HFFc6 (cell line): ENCODE results near the gene ACSL1. TPM values are rescaled to one million over a fixed set of nuclear protein-coding genes. Genes with fewer than 3 reads are reported as not detected.

ENCODE experiments used
- DNase-seq: peaks from one replicate; pipeline ENCODE4 v3.0.0-alpha.2; 2018
- H3K27ac Mint-ChIP-seq: 2 replicates; pipeline ENCODE4 v1.8.0; 2020; ENCODE audit warnings: mild to moderate bottlenecking, mixed read lengths
- H3K27me3 Mint-ChIP-seq: 2 replicates; pipeline ENCODE4 v1.8.0; 2021; ENCODE audit warnings: mild to moderate bottlenecking, moderate library complexity, mixed read lengths; ENCODE audit not compliant: insufficient read depth
- H3K36me3 Mint-ChIP-seq: 2 replicates; pipeline ENCODE4 v1.8.0; 2021; ENCODE audit warnings: low read depth, mixed read lengths
- H3K4me1 Mint-ChIP-seq: 2 replicates; pipeline ENCODE4 v1.8.0; 2020; ENCODE audit warnings: low read depth, mixed read lengths
- H3K4me3 Mint-ChIP-seq: 2 replicates; pipeline ENCODE4 v1.8.0; 2020; ENCODE audit warnings: mild to moderate bottlenecking, moderate library complexity, mixed read lengths
- H3K9me3 Mint-ChIP-seq: 2 replicates; pipeline ENCODE4 v1.8.0; 2020; ENCODE audit warnings: mild to moderate bottlenecking, mixed read lengths
- total RNA-seq, 6 experiments: library from RNA; stranded (reverse); fragmentation: NEBNext Ultra II Directional; extraction: Animal tissue kit (Norgen Biotek cat#: 25700); gene quantifications; 2 replicates in 1 of 6; 3 replicates in 5 of 6; pipeline ENCODE4 v1.2.3, GENCODE V29; 2021
- TF ChIP-seq, protein P1 (sequence below): fragments of 200-600 bp; sonication (generic); IDR thresholded peaks from 2 replicates; pipeline ENCODE4 v1.5.0; 2021; ENCODE audit warnings: antibody characterized with exemption, mild to moderate bottlenecking

The ACSL1 gene
- total RNA-seq, 6 experiments from 2014 or later: 21.7 to 24.0 (median 22.9) TPM

DNA sequence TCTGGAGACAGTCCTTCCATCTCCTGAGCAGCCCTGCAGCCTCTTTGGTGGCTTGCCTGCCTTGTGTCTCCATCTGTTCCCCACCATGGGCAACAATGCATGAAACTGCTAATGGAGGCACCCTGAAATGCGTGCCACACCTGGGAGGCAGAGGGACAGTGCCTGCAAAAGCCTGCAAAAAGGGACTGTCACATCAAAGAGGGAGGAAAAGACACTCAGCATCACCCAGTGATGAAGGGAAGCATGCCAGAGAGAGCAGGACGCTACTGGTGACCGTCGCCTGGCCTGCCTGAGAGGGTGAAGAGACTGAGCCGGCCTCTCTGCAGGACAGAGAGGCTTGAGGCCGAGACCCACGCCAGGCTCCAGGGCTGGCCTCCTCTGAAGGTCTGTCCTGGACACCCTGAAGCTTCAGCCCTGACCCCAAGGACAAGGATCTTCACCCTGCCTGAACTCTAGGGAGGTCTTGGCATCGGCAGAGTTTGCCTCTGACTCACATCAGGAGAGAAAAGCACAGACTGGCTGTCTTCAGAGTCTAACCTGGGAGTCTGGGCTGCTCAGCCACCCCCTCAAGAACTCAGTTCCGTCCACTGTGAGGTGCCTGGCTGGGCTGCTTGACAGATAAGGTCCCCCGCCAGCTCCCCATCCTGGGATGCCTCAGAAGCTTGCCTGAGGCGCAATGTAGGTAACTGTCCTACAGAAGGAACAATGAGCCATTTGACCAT lies 8.1 kb downstream of the ACSL1 start:
- H3K9me3 Mint-ChIP-seq: no peaks in the 10 kb centered on the region
- H3K36me3 Mint-ChIP-seq: no peaks in the 10 kb centered on the region
- no peak for DNase-seq
- H3K27me3 Mint-ChIP-seq: no peaks in the 10 kb centered on the region
- no peak overlapping the region for H3K27ac Mint-ChIP-seq
- TF ChIP-seq, protein P1, sequence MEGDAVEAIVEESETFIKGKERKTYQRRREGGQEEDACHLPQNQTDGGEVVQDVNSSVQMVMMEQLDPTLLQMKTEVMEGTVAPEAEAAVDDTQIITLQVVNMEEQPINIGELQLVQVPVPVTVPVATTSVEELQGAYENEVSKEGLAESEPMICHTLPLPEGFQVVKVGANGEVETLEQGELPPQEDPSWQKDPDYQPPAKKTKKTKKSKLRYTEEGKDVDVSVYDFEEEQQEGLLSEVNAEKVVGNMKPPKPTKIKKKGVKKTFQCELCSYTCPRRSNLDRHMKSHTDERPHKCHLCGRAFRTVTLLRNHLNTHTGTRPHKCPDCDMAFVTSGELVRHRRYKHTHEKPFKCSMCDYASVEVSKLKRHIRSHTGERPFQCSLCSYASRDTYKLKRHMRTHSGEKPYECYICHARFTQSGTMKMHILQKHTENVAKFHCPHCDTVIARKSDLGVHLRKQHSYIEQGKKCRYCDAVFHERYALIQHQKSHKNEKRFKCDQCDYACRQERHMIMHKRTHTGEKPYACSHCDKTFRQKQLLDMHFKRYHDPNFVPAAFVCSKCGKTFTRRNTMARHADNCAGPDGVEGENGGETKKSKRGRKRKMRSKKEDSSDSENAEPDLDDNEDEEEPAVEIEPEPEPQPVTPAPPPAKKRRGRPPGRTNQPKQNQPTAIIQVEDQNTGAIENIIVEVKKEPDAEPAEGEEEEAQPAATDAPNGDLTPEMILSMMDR: no peak
- H3K4me1 Mint-ChIP-seq: peaks cover 26% of the 10 kb centered on the region
- H3K4me3 Mint-ChIP-seq: no peak overlapping the region

DNA sequence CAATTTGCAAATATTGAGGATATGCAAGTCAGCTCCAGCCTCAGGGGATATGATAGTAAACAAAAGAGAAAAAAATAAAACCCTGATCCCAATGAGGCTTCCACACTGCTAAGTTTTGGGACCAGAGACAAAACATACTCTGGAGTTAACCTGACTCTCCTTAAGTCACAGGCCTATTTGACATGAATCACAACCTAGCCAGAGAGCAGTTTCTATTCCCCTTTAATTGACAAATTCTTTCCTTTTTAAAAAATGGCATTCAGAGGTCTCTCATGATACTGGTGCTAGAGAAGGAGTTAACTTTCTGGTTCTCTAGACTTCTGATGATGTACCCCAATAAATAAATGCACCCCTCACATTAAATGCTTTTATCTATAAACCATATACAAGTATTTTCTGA lies 8.8 kb downstream of the ACSL1 start:
- no peaks in the 10 kb centered on the region for H3K36me3 Mint-ChIP-seq
- H3K27ac Mint-ChIP-seq: no peak overlapping the region
- no peaks in the 10 kb centered on the region for H3K9me3 Mint-ChIP-seq
- no peak for DNase-seq
- no peak overlapping the region for H3K4me3 Mint-ChIP-seq
- no peaks in the 10 kb centered on the region for H3K27me3 Mint-ChIP-seq
- TF ChIP-seq, protein P1: no peak
- H3K4me1 Mint-ChIP-seq: peaks cover 33% of the 10 kb centered on the region

DNA sequence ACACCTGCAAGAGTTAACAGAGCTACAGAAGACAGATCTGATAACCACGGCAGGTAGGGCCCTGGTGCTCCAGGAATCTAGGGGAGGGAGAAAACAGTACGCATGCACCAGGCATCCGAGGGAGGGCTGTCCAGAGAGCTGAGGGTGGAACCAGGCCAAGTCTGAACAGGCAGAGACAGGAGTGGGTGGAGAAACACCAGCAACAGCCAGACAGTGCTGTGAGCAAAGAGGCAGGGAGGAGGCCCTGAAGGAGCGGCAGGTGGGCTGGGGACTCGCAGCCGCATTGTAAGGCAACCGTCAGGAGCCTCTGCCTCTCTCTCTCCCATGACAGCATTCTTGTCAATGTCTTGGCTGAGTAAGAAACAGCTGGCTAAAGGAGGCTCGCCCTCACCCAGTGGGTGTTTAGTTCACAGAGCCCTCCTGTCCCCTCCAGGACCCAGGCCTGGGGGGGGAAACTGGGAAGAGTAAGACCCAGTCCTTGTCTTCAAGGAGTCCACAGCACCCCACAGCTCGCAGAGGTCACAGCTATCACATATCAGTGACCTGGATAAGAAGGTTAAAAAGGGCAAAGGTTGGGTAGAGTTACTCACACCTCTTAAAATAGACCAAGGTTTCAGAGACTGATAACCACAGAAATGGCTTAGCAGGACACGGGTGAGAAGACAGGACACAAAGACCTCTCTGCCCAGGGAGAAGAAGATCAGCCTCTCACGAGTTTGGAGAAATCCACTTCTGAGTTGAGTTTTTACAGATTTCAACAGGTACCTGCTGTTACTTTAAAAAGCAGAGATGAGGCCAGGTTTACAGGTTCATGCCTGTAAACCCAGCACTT lies 10.5 kb downstream of the ACSL1 start:
- Mint-ChIP-seq H3K27ac (no peak overlapping the region; the same call in 1 of the 2 replicates), H3K4me3 (no peak overlapping the region), H3K9me3 (no peaks in the 10 kb centered on the region), H3K27me3 (peaks cover 2% of the 10 kb centered on the region; the same call in 1 of the 2 replicates), H3K4me1 (peaks cover 34% of the 10 kb centered on the region), H3K36me3 (no peaks in the 10 kb centered on the region)
- DNase-seq: peak; percentile 35
- TF ChIP-seq, protein P1: no peak

DNA sequence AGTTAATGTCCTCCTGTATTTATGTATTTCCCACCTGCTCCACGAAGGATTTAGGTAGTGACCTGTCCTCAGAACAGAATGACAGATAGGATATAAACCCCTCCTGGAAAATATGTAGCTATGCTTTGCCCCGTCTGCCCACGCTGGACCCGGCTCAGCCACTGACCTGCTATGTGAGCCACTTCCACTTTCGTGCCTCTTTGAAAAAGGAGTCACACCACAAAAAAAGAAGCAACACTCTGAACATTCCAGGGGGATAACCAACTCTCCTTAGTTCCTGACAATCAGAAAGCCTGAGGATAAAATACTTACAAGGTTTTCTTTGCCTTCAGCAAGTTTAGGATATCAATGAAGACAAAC lies 11.1 kb downstream of the ACSL1 start:
- peaks cover 2% of the 10 kb centered on the region; the same call in 1 of the 2 replicates for H3K27me3 Mint-ChIP-seq
- TF ChIP-seq, protein P1: no peak
- H3K9me3 Mint-ChIP-seq: no peaks in the 10 kb centered on the region
- no peaks in the 10 kb centered on the region for H3K36me3 Mint-ChIP-seq
- H3K4me3 Mint-ChIP-seq: no peak overlapping the region
- no peak for DNase-seq
- peaks cover 34% of the 10 kb centered on the region for H3K4me1 Mint-ChIP-seq
- no peak overlapping the region for H3K27ac Mint-ChIP-seq

DNA sequence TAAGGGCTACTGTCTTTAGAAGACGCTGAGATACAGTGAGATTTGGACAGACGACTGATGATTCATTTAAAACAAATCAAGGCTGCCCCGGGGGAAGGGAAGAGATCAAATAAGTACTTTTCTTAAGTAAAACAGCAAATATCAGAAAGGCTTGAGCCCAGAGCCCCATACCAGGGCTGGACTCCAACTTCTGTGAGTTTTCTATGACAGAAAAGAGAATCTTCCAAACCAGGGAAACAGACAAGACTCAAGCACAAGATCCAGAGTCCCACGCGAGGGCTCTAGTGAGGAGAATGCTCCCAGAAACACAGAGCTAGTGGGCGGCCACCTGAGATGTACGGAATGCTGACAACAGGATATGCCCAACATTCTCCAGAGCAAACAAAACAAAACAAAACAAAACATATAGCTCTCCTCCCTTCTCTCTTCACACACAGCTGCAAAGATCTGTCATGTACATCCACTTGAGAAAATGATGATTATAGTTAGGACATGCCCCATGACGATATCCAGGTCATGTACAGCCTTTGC lies 13.1 kb downstream of the ACSL1 start:
- Mint-ChIP-seq H3K27me3 (peaks cover 2% of the 10 kb centered on the region; the same call in 1 of the 2 replicates), H3K4me1 (peaks cover 44% of the 10 kb centered on the region), H3K36me3 (no peaks in the 10 kb centered on the region), H3K4me3 (peak overlapping the region; percentile 40; the same call in 1 of the 2 replicates), H3K9me3 (no peaks in the 10 kb centered on the region), H3K27ac (no peak overlapping the region; the same call in 1 of the 2 replicates)
- no peak for DNase-seq
- TF ChIP-seq, protein P1: no peak
